HepG2 (cell line): Measurements from ENCODE around the gene ARL8A. TPM values are rescaled to one million over a fixed set of nuclear protein-coding genes. Genes with fewer than 3 reads are reported as not detected.
A peak's percentile ranks its signal among the peaks of the same experiment; 100 is the strongest.

Experiments used
- ETV5 ChIP-seq: IDR thresholded peaks from 2 replicates; pipeline ENCODE4 v1.6.1; 2018; ENCODE audit warnings: missing biosample characterization, missing genetic modification reagents, inconsistent platforms, borderline replicate concordance
- FOXO4 ChIP-seq: sonication (generic); formaldehyde crosslinking; conservative IDR thresholded peaks from 2 replicates; pipeline ENCODE4 v1.8.1; 2023; ENCODE audit warnings: missing genetic modification reagents
- HDAC2 ChIP-seq: sonication (generic); formaldehyde crosslinking; IDR thresholded peaks from 2 replicates; pipeline ENCODE4 v1.4.0; 2020; ENCODE audit warnings: missing genetic modification reagents
- HNF1A ChIP-seq, 2 experiments: sonication (generic) in 1 of 2; formaldehyde crosslinking in 1 of 2; IDR thresholded peaks; 2 replicates each; pipeline versions ENCODE4 v1.4.0 to v1.6.1; 2016 to 2020; ENCODE audit warnings: borderline replicate concordance in 1 of 2, low read depth in 1 of 2, mild to moderate bottlenecking in 1 of 2, missing genetic modification reagents in 1 of 2
- HNRNPUL1 ChIP-seq: fragments of 200-400 bp; formaldehyde crosslinking; IDR thresholded peaks from 2 replicates; pipeline ENCODE4 v1.6.1; 2017; ENCODE audit warnings: low read depth, mild to moderate bottlenecking, low read length, moderate library complexity
- HOXA3 ChIP-seq: sonication (generic); formaldehyde crosslinking; IDR thresholded peaks from 2 replicates; pipeline ENCODE4 v1.5.0; 2020; ENCODE audit warnings: missing genetic modification reagents
- IKZF1 ChIP-seq: fragments of 450-650 bp; IDR thresholded peaks from 2 replicates; pipeline ENCODE4 v1.7.1; 2016
- KDM3A ChIP-seq: IDR thresholded peaks from 2 replicates; pipeline ENCODE4 v1.6.1; 2018; ENCODE audit warnings: low read depth, missing compliant biosample characterization
- NR2F6 ChIP-seq, 2 experiments: IDR thresholded peaks; 2 replicates each; pipeline ENCODE4 v1.6.1; 2016; ENCODE audit warnings: antibody characterized with exemption in 1 of 2, mild to moderate bottlenecking in 1 of 2
- REXO4 ChIP-seq: sonication (generic); formaldehyde crosslinking; IDR thresholded peaks from 2 replicates; pipeline ENCODE4 v1.8.0; 2022; ENCODE audit warnings: missing genetic modification reagents, mild to moderate bottlenecking, borderline replicate concordance
- SOX5 ChIP-seq: IDR thresholded peaks from 2 replicates; pipeline ENCODE4 v1.6.1; 2016; ENCODE audit warnings: borderline replicate concordance
- SOX6 ChIP-seq, 2 experiments: fragments of 450-650 bp in 1 of 2; sonication (generic) in 1 of 2; formaldehyde crosslinking in 1 of 2; IDR thresholded peaks; 2 replicates each; pipeline versions ENCODE4 v1.4.0 to v1.6.1; 2017 to 2020; ENCODE audit warnings: antibody characterized with exemption in 1 of 2, mild to moderate bottlenecking in 1 of 2, missing genetic modification reagents in 1 of 2
- TEAD3 ChIP-seq: optimal IDR thresholded peaks from 2 replicates; pipeline ENCODE3; 2016; ENCODE audit warnings: borderline replicate concordance
- ZMYM4 ChIP-seq: sonication (generic); formaldehyde crosslinking; IDR thresholded peaks from 2 replicates; pipeline ENCODE4 v1.8.1; 2023; ENCODE audit warnings: mild to moderate bottlenecking, missing genetic modification reagents
- ZNF263 ChIP-seq: sonication (generic); formaldehyde crosslinking; IDR thresholded peaks from 2 replicates; pipeline ENCODE4 v1.4.0; 2020; ENCODE audit warnings: missing genetic modification reagents
- ZNF292 ChIP-seq: sonication (generic); formaldehyde crosslinking; IDR thresholded peaks from 2 replicates; pipeline ENCODE4 v1.8.1; 2022; ENCODE audit warnings: mild to moderate bottlenecking, low read depth, missing genetic modification reagents, borderline replicate concordance
- ZNF501 ChIP-seq: sonication (generic); formaldehyde crosslinking; IDR thresholded peaks from 2 replicates; pipeline ENCODE4 v1.5.1; 2020; ENCODE audit warnings: mild to moderate bottlenecking, moderate library complexity, missing genetic modification reagents
- ZNF567 ChIP-seq: sonication (generic); formaldehyde crosslinking; IDR thresholded peaks from 2 replicates; pipeline ENCODE4 v1.8.1; 2023; ENCODE audit warnings: mild to moderate bottlenecking, missing genetic modification reagents, borderline replicate concordance
- polyA plus RNA-seq, 8 experiments: library from polyadenylated mRNA; depleted of rRNA in 3 of 8; stranded (reverse) in 7 of 8; unstranded in 1 of 8; fragments of >200 nt; fragmentation: Illumina TruSeq in 4 of 8; extraction: Trizol in 4 of 8; gene quantifications; 2 replicates each; pipeline versions ENCODE4 v1.2.1 to v1.2.3, GENCODE V29; 2011 to 2016; ENCODE audit warnings: low read depth in 4 of 8, missing spikeins in 1 of 8, mixed read lengths in 1 of 8; ENCODE audit not compliant: insufficient read depth in 1 of 8
- total RNA-seq, 5 experiments: library from RNA; depleted of rRNA; stranded (reverse); fragments of >200 nt; fragmentation: Illumina TruSeq; extraction: Trizol; gene quantifications; 2 replicates each; pipeline ENCODE4 v1.2.3, GENCODE V29; 2016; ENCODE audit warnings: low read depth in 1 of 5
- TF ChIP-seq, protein P1 (sequence below): sonication (generic); formaldehyde crosslinking; IDR thresholded peaks from 2 replicates; pipeline ENCODE4 v1.5.0; 2020; ENCODE audit warnings: mild to moderate bottlenecking, missing genetic modification reagents, borderline replicate concordance

The ARL8A gene
- total and polyA plus RNA-seq, 2 of the 13 experiments (the other 11 are each of a cell fraction or from before 2014, with no cell fraction given) = 2.7 to 23.4 TPM

DNA sequence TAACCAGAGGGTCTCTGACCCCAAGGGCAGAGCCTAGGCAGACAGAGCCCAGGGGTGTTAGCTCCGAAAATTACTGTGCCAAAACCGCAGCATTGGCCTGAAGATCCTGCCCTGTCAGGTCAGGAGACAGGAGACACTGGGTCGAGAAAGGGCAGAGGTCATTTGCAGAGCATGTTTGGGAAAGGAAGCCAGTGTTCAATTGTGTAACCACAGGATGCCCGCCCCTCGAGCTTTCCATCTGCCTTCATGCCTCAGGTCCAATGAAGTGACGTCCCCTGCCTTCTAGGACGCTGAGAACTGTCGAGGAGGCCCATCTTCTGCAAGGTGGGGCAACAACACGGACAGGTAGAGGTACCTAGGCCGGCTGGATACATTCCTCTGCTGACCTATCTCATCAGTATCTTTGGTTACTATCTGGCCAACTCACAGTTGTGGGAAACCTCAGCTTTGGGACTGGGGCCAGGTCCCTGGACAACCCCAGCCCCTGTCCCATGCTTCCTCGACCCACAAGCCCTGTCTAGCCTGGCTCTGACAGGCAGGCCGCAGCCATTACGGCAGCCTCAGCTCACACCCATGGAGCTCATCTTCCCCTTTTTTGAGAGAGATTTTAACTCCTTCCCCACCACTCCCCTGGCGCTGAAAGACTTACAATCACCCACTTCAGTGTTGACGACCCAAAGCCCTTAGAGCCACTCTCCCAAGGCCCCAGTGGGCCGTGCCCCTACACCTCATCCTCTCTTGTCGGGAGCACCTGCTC is 1.3 kb downstream of the ARL8A start (continued):
- TF ChIP-seq, protein P1, sequence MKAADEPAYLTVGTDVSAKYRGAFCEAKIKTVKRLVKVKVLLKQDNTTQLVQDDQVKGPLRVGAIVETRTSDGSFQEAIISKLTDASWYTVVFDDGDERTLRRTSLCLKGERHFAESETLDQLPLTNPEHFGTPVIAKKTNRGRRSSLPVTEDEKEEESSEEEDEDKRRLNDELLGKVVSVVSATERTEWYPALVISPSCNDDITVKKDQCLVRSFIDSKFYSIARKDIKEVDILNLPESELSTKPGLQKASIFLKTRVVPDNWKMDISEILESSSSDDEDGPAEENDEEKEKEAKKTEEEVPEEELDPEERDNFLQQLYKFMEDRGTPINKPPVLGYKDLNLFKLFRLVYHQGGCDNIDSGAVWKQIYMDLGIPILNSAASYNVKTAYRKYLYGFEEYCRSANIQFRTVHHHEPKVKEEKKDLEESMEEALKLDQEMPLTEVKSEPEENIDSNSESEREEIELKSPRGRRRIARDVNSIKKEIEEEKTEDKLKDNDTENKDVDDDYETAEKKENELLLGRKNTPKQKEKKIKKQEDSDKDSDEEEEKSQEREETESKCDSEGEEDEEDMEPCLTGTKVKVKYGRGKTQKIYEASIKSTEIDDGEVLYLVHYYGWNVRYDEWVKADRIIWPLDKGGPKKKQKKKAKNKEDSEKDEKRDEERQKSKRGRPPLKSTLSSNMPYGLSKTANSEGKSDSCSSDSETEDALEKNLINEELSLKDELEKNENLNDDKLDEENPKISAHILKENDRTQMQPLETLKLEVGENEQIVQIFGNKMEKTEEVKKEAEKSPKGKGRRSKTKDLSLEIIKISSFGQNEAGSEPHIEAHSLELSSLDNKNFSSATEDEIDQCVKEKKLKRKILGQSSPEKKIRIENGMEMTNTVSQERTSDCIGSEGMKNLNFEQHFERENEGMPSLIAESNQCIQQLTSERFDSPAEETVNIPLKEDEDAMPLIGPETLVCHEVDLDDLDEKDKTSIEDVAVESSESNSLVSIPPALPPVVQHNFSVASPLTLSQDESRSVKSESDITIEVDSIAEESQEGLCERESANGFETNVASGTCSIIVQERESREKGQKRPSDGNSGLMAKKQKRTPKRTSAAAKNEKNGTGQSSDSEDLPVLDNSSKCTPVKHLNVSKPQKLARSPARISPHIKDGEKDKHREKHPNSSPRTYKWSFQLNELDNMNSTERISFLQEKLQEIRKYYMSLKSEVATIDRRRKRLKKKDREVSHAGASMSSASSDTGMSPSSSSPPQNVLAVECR (CRISPR knock-in tag) = 0 out of 2 replicates have a peak, but pooled peaks have one; percentile 23
- TF ChIP-seq REXO4 (CRISPR knock-in tag) (no peak), IKZF1 (no peak), ZNF567 (CRISPR knock-in tag) (0 out of 2 replicates have a peak, but pooled peaks have one; percentile 45), KDM3A (CRISPR knock-in tag) (no peak), ZNF292 (peak; percentile 73; the same call in 1 of the 2 replicates), SOX5 (CRISPR knock-in tag) (peak; percentile 73; the same call in 1 of the 2 replicates), ZMYM4 (peak; percentile 43; the same call in 1 of the 2 replicates), TEAD3 (peak; percentile 67), ZNF263 (CRISPR knock-in tag) (peak; percentile 66), ZNF501 (no peak; the same call in 1 of the 2 replicates), HOXA3 (CRISPR knock-in tag) (peak; percentile 66; the same call in 1 of the 2 replicates), NR2F6 (IDR thresholded peaks at IDR 0.05) (peak; percentile 95), NR2F6 (CRISPR knock-in tag; IDR thresholded peaks at IDR 0.05) (peak; percentile 98), FOXO4 (CRISPR knock-in tag) (no peak), HNF1A (IDR thresholded peaks at IDR 0.05; ENCODE audit: low read depth) (no peak), HNF1A (CRISPR knock-in tag; IDR thresholded peaks at IDR 0.05; ENCODE audit: borderline replicate concordance) (0 out of 2 replicates have a peak, but pooled peaks have one; percentile 27), ETV5 (CRISPR knock-in tag) (peak; percentile 92), HDAC2 (CRISPR knock-in tag) (peak; percentile 89), SOX6 (IDR thresholded peaks at IDR 0.05) (no peak), SOX6 (CRISPR knock-in tag; IDR thresholded peaks at IDR 0.05) (peak; percentile 69), HNRNPUL1 (no peak)
